HG03565 (cell line): ENCODE data around the gene ZAP70.

Experiments used
- ATAC-seq: cut with Tn5 transposase; IDR thresholded peaks from one replicate; pipeline ENCODE4 v1.9.1; 2021; ENCODE audit warnings: mild to moderate bottlenecking, moderate library complexity; ENCODE audit not compliant: unreplicated experiment

The ZAP70 gene

DNA sequence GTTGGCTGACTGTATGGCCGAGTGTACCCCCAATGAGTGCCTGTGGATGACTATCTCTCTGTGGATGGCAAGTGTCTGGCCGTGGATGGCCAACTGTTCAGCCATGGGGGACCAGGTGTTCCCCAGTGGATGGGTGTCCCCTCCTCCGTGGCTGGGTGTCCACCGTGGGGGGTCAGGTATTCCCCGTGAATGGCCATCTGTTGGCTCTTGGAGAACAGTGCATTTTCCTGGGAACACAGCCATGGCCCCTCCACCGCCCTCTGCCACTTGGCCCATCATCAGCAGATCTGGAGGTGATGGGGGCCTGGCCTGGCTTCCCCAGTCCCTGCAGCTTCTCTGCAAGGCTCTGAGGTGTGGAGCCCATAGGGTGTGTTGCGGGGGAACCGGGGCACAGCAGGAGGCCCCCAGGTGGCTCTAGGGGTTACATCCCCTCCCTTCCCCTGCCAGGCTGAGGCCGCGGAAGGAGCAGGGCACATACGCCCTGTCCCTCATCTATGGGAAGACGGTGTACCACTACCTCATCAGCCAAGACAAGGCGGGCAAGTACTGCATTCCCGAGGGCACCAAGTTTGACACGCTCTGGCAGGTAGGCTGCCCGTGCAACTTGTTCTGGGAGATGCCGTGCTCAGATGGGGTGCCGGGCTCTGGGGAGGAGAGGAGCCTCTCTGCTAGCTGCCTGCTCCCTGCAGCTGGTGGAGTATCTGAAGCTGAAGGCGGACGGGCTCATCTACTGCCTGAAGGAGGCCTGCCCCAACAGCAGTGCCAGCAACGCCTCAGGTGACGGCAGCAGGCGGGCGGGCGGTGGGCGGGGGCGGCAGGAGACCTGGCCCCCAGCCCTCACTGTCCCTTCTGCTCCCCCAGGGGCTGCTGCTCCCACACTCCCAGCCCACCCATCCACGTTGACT lies 19.3 kb downstream of the ZAP70 start:
- no peak for ATAC-seq

DNA sequence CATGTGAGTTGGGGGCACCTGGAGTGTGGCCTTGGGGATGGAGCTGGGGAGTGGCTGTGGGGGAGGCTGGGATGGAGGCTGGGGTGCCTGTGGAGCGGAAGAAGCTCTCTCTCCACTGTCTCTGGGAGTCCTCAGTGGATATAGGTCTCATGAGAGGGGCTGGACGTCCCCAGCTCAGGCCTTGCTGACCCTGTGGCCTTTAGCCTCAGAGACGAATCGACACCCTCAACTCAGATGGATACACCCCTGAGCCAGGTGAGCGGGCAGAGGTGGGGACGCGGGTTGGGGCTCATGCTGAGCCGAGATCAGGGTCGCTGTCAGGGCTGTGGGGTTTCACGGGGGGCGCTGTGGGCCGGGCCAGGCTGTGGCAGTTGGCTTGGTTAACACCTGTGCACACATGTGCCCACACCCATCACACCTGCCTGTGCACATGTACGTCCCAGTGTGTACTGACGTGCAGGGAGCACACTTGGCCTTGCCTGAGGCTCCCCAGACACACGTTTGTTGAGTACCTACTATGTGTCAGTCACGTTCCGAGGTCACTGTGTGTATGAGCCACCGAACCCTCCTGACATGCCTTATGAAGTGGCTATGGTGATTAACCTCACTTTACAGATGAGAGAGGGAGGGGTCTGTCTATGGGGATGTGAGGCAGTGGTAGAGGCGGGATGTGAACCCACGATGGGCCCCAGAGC lies 20.1 kb downstream of the ZAP70 start:
- no peak for ATAC-seq

- ATAC-seq: no peak
These were observed 21.0 kb downstream of the ZAP70 start for GRCh38 chr2:97734061-97735051.

DNA sequence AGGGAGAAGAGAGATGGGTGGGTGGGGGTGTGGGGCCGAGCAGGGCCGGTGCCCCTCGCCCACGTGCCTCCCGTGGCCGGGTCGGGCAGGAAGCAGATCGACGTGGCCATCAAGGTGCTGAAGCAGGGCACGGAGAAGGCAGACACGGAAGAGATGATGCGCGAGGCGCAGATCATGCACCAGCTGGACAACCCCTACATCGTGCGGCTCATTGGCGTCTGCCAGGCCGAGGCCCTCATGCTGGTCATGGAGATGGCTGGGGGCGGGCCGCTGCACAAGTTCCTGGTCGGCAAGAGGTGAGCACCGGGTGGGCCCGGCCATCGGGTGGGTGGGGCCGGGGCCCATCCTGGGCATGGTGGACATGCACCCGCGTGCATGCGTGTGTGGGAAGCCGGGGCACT lies 21.8 kb downstream of the ZAP70 start:
- no peak for ATAC-seq

DNA sequence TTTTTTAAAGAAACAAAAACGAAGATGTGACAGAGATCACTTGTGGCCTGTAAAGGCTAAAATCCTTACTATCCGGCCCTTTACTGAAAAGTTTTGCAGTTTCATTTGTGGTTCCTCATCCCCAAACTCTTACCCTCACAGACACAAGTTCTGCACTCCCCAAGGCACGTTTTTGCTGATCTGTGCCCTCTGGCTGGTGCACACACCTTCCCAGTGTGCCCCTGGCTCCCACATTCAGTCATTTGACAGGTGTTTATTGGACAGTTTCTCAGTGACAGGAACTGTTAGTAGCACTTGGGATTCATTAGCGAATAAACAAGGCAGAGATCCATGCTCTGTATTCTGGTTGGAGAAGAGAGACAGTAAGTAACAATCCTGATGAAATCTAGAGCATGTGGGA lies 22.8 kb downstream of the ZAP70 start:
- no peak for ATAC-seq

DNA sequence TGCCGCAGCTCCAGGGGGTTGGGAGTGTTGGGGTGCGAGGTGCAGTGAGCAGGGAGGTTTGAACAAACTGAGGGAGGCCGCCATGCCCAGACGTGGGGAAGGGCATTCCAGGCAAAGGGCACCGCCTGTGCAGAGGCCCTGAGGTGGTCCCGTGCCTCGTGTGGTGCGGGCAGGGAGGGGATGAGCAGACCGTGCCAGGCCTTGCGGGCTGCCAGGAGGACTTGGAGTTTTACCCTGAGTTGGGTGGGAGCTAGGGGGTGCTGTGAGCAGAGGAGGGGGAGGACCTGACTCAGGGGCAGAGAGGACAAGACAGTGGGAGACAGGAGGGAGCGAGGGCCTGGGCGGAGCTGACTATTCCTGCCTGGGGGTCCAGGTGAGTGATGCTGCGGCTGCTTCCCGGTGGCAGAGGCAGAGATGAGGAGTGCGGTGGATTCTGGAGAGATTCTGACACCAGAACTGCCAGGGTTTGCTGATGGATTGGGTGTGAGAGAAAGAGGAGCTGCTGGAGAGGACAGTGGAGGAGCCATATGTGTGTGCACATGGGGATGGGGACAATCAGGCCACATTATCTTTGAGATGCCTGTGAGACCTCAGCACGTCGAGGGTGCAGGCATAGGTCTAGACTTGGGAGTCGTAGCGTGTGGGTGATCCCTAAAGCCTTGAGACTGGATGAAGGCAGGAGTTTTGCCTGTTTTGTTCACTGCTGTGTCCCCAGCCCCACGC lies 23.4 kb downstream of the ZAP70 start:
- no peak for ATAC-seq

DNA sequence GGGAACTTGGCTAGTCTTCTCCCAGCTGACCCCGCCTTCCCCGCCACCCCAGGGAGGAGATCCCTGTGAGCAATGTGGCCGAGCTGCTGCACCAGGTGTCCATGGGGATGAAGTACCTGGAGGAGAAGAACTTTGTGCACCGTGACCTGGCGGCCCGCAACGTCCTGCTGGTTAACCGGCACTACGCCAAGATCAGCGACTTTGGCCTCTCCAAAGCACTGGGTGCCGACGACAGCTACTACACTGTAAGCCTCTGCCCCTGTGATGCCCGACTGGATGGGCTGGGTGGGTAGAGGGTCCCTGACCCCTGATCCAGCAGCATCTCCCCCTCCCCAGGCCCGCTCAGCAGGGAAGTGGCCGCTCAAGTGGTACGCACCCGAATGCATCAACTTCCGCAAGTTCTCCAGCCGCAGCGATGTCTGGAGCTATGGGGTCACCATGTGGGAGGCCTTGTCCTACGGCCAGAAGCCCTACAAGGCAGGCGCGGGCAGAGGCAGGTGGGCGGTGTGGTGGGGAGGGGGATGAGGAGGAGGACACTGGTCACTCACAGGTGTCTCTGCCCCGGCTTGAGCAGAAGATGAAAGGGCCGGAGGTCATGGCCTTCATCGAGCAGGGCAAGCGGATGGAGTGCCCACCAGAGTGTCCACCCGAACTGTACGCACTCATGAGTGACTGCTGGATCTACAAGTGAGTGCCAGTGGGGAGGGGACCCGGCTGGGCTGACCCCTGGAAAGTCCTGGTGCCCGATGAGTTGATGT lies 24.2 kb downstream of the ZAP70 start:
- ATAC-seq: no peak

GRCh38 chr2:97738179-97739019 lies 25.0 kb downstream of the ZAP70 start:
- no peak for ATAC-seq

DNA sequence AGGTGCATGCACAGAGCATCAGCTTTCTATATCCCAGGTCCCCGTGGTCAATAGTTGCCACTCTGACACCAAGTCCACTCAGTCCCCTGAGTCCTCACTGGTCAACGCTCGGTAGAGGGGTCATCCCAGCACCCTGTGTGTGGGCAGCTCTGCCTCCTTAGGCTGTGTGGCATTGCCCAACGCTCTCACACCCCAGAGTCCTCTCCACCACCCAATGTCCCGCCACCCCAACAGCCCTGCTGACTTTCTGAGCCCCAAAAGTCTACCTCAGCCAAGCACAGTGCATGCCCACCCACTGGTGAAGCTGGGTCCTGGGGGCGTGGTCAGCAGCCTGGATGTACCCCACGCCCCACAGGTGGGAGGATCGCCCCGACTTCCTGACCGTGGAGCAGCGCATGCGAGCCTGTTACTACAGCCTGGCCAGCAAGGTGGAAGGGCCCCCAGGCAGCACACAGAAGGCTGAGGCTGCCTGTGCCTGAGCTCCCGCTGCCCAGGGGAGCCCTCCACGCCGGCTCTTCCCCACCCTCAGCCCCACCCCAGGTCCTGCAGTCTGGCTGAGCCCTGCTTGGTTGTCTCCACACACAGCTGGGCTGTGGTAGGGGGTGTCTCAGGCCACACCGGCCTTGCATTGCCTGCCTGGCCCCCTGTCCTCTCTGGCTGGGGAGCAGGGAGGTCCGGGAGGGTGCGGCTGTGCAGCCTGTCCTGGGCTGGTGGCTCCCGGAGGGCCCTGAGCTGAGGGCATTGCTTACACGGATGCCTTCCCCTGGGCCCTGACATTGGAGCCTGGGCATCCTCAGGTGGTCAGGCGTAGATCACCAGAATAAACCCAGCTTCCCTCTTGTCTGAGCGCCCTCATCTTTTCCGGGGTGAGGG lies 25.9 kb downstream of the ZAP70 start:
- no peak for ATAC-seq

GRCh38 chr2:97739893-97740245 lies 26.5 kb downstream of the ZAP70 start:
- no peak for ATAC-seq

DNA sequence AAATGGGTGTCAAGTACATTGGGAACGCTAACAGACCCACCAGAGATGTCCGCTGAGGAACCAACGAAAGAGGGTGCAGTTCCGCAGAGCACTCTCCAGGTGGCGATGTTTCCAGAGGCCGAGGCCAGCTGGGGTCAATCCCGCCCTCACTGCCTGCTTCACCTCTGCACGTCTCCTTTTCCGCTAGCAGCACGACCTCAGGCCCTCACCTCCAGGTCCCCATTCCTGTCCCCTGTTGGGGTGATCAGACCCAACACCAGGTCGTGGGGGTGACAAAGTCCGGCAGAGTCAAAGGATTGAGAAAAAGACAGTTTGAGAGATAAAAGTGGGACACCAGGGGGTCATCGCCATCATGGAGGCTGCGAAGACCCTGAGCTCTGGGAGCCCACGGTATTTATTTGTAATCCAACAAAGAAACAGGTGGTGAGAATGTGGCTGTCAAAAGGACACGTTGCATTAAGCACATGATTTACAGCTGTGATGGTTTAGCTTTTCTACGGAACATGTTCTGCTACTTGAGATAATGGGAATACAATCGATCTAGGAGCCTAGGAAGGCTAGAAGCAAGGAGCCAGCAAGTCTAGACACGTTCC lies 27.3 kb downstream of the ZAP70 start:
- ATAC-seq: no peak

DNA sequence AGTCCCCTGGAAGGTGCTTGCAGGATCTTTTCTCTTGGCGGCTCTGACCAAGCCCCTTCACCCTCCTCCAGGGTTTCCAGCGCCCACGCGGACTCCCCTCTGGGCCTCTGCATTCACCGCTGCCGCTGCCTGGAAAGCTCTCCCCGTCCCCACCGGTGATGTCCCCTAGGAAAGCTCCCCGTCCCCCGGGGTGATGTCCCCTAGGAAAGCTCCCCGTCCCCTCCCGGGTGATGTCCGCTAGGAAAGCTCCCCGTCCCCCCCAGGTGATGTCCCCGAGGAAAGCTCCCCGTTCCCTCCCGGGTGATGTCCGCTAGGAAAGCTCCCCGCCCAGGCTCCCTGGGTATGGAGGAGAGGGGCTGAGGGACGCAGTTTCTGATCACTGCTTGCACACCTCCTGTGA lies 27.9 kb downstream of the ZAP70 start:
- ATAC-seq: no peak

DNA sequence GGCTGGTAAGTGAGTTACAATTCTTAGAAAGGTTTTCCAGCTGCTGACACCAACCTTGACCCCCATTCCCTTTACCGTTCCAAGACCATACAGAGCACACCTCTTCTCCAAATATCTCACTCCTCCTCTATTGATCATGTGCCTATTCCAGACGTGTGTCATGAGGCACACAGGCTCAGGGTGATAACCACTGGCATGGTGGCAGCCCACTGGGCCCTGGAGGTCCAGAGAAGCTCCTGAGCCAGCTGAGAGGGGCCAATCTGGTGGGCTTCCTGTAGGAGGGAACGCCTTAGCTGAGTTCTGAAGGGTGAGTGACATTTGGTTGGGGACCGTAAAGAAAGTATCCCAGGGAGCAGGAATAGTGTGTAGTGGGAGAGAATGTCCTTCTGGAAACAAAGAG lies 28.3 kb downstream of the ZAP70 start:
- ATAC-seq: no peak

DNA sequence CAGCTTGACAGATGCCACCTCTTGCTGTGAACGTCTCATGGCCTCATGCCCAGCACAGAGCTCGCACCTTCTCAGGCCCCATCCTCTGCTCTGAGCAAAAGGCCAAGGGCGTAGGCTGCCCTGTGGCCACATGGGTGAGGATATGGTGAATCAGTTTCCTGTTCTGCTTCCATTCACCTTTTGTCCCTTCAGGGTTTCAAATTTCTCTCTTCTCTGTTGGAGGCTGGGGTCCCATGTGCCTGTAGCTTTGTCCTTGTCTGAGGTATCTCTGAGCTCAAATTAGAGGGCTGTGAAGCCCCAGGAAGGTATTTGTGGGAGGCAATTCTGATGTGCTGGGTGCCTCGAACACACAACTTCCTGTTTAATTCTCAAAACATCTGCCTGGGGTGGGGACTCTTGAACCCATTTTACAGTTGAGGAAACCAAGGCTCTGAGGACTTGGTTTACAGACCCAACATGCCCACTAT lies 29.0 kb downstream of the ZAP70 start:
- ATAC-seq: no peak

DNA sequence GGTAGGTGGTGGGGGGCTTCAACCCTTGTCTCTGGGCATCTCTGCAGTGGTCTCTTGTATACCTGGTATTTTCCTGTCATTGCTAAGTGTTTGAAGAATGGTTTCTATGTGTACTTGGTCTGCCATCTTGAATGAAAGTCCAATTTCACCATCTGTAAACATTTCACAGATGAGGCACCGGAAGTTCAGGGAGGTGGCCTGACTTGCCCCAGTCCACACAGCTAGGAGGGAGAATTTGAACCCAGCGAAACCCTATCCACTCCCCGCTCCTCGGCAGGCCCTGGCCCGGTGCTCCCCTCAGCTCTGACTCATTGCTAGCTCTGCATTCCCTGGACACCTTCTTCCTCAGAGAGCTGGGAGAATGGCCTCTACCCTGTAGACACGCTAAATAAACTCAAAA lies 30.5 kb downstream of the ZAP70 start:
- ATAC-seq: no peak

DNA sequence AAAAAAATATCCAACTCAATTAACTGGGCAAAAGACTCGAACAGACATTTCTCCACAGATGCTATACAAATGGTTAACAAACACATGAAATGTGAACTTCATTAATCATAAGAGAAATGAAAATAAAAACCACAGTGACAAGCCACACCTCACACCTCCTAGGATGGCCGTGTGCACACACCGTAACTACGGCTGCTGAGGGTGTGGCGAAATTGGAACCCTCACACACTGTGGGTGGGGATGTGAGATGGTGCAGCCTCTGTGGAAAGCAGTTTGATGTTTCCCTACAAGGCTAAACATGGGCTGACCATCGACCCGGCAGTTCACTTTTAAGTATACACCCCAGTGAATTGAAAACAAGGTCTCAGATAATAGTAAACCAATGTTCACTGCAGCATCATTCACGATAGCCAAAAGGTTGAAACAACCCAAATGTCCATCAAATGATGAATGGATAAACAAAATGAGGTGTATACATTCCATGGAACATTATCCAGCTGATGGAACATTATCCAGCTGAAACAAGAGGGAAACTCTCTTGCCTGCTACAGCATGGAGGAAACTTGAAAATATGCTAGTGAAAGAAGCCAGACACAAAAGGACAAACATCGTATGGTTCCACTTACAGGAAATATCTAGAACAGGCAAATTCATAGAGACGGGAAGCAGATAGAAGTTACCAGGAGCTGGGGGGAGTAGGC lies 32.2 kb downstream of the ZAP70 start:
- peak; percentile 46 for ATAC-seq

DNA sequence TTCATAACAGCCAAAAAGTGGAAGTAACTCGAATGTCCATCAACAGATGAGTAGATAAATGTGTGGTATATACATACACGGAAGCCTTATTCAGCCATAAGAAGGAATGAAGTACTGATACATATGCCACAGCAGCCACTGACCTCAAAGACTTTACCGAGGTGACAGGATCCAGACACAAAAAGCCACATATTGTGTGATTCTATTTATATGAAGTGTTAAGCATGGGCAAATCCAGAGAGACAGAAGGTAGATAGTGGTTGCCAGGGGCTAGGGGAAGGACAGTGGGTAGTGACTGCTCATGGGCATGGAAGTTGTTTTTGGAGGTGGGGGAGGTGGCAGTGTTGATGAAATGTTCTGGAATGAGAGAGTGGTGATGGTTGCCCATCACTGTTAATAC lies 33.9 kb downstream of the ZAP70 start:
- ATAC-seq: no peak
